ENCODE results near the gene ACOT6. TPM values are rescaled to one million over a fixed set of nuclear protein-coding genes. Genes with fewer than 3 reads are reported as not detected.
"Not testable (repeated sequence)": the region's sequence is repeated elsewhere in the genome, so short reads cannot be mapped to it uniquely, and the experiment has no call there.

ACOT6 gene
- polyA plus RNA-seq, 3 donors from 2014 or later = 0.19 TPM; not detected in 2

GRCh38 chr14:73613419-73613963 is 1.2 kb downstream of the ACOT6 start:
- H3K36me3 Mint-ChIP-seq = no peaks in the 10 kb centered on the region
- no peaks in the 10 kb centered on the region for H3K9me3 Mint-ChIP-seq
- peak overlapping the region in 3 of 6 donors; percentile 79 to 92 (median 81) for H3K27ac Mint-ChIP-seq
- DNase-seq = no peak
- H3K27me3 Mint-ChIP-seq (ENCODE audit: low read depth in 3 of 3) = no peaks in the 10 kb centered on the region
- H3K4me3 Mint-ChIP-seq = peak overlapping the region; percentile 82 to 93 (median 90)
- H3K4me1 Mint-ChIP-seq = peaks cover 5 to 10% of the 10 kb centered on the region in 2 donors

GRCh38 chr14:73616831-73617230 is 4.5 kb downstream of the ACOT6 start:
- Mint-ChIP-seq H3K4me3 (no peak overlapping the region), H3K4me1 (peaks cover 5 to 10% of the 10 kb centered on the region in 2 donors)

GRCh38 chr14:73619524-73619923 is 7.2 kb downstream of the ACOT6 start:
- H3K27me3 Mint-ChIP-seq (ENCODE audit: low read depth in 3 of 3) = peaks cover 0 to 3% (median 0%) of the 10 kb centered on the region in 3 donors
- no peak overlapping the region for H3K27ac Mint-ChIP-seq
- no peaks in the 10 kb centered on the region for H3K4me1 Mint-ChIP-seq
- no peaks in the 10 kb centered on the region for H3K9me3 Mint-ChIP-seq
- no peak for DNase-seq
- no peaks in the 10 kb centered on the region for H3K36me3 Mint-ChIP-seq
- H3K4me3 Mint-ChIP-seq = no peak overlapping the region

More at GRCh38 chr14:73616831-73617230, 4.5 kb downstream of the ACOT6 start:
- Mint-ChIP-seq H3K9me3 (no peaks in the 10 kb centered on the region), H3K36me3 (no peaks in the 10 kb centered on the region), H3K27ac (no peak overlapping the region), H3K27me3 (ENCODE audit: low read depth in 3 of 3) (peaks cover 0 to 3% (median 0%) of the 10 kb centered on the region in 3 donors)
- DNase-seq = no peak

- H3K9me3 Mint-ChIP-seq = no peaks in the 10 kb centered on the region
- no peak for DNase-seq
- H3K36me3 Mint-ChIP-seq = no peaks in the 10 kb centered on the region
- H3K4me1 Mint-ChIP-seq = no peaks in the 10 kb centered on the region
- H3K4me3 Mint-ChIP-seq = no peak overlapping the region
- no peak overlapping the region for H3K27ac Mint-ChIP-seq
- peaks cover 0 to 3% (median 0%) of the 10 kb centered on the region in 3 donors for H3K27me3 Mint-ChIP-seq (ENCODE audit: low read depth in 3 of 3)
These were observed 8.0 kb downstream of the ACOT6 start for GRCh38 chr14:73620268-73620667.

- Mint-ChIP-seq H3K4me3 (no peak overlapping the region), H3K36me3 (no peaks in the 10 kb centered on the region), H3K9me3 (no peaks in the 10 kb centered on the region), H3K27ac (no peak overlapping the region), H3K4me1 (no peaks in the 10 kb centered on the region), H3K27me3 (ENCODE audit: low read depth in 3 of 3) (peaks cover 0 to 3% (median 0%) of the 10 kb centered on the region in 3 donors)
- DNase-seq = no peak
These were observed 11.3 kb downstream of the ACOT6 start for GRCh38 chr14:73623504-73624054.

- Mint-ChIP-seq H3K27ac (no peak overlapping the region), H3K9me3 (no peaks in the 10 kb centered on the region), H3K36me3 (no peaks in the 10 kb centered on the region), H3K27me3 (ENCODE audit: low read depth in 3 of 3) (peaks cover 0 to 3% (median 0%) of the 10 kb centered on the region in 3 donors), H3K4me1 (no peaks in the 10 kb centered on the region), H3K4me3 (no peak overlapping the region)
- no peak for DNase-seq
These were observed 13.4 kb downstream of the ACOT6 start for GRCh38 chr14:73625706-73626105.

GRCh38 chr14:73627151-73627558 is 14.8 kb downstream of the ACOT6 start:
- Mint-ChIP-seq H3K9me3 (no peaks in the 10 kb centered on the region), H3K4me1 (no peaks in the 10 kb centered on the region), H3K36me3 (no peaks in the 10 kb centered on the region), H3K4me3 (no peak overlapping the region), H3K27ac (no peak overlapping the region), H3K27me3 (ENCODE audit: low read depth in 3 of 3) (no peaks in the 10 kb centered on the region)
- DNase-seq = no peak

GRCh38 chr14:73630009-73630780 is 17.9 kb downstream of the ACOT6 start:
- Mint-ChIP-seq H3K9me3 (no peaks in the 10 kb centered on the region), H3K36me3 (no peaks in the 10 kb centered on the region), H3K4me3 (no peak overlapping the region), H3K4me1 (peaks cover 5 to 7% of the 10 kb centered on the region in 2 donors), H3K27ac (peak overlapping the region in 1 of 6 donors; percentile 64), H3K27me3 (ENCODE audit: low read depth in 3 of 3) (peaks cover 0 to 7% (median 2%) of the 10 kb centered on the region in 3 donors)
- no peak for DNase-seq

GRCh38 chr14:73633116-73634010 is 21.0 kb downstream of the ACOT6 start:
- Mint-ChIP-seq H3K9me3 (no peaks in the 10 kb centered on the region), H3K4me3 (peak overlapping the region; percentile 77 to 87 (median 83)), H3K27me3 (ENCODE audit: low read depth in 3 of 3) (peaks cover 2 to 7% (median 2%) of the 10 kb centered on the region in 3 donors), H3K36me3 (no peaks in the 10 kb centered on the region), H3K27ac (peak overlapping the region in 5 of 6 donors; percentile 15 to 67 (median 32)), H3K4me1 (peaks cover 5 to 7% of the 10 kb centered on the region in 2 donors)
- peak; percentile 61 to 65 (median 63) for DNase-seq

- Mint-ChIP-seq H3K9me3 (no peaks in the 10 kb centered on the region), H3K27me3 (ENCODE audit: low read depth in 3 of 3) (peaks cover 2 to 7% (median 2%) of the 10 kb centered on the region in 3 donors), H3K27ac (no peak overlapping the region), H3K4me1 (peaks cover 5 to 7% of the 10 kb centered on the region in 2 donors), H3K4me3 (peak overlapping the region; percentile 77 to 87 (median 83)), H3K36me3 (no peaks in the 10 kb centered on the region)
- DNase-seq = peak in 1 of 3 donors; percentile 1
These were observed 21.9 kb downstream of the ACOT6 start for GRCh38 chr14:73634011-73634833.

- not testable (repeated sequence) for H3K36me3 Mint-ChIP-seq; H3K9me3 Mint-ChIP-seq; H3K27ac Mint-ChIP-seq; DNase-seq; H3K4me3 Mint-ChIP-seq; H3K27me3 Mint-ChIP-seq (ENCODE audit: low read depth in 3 of 3)
- peaks cover 7 to 10% of the 10 kb centered on the region in 2 donors for H3K4me1 Mint-ChIP-seq
These were observed 24.0 kb downstream of the ACOT6 start for GRCh38 chr14:73636355-73636754.

- DNase-seq = no peak
- Mint-ChIP-seq H3K27ac (no peak overlapping the region), H3K4me1 (peaks cover 7 to 10% of the 10 kb centered on the region in 2 donors), H3K27me3 (ENCODE audit: low read depth in 3 of 3) (peaks cover 2 to 7% (median 4%) of the 10 kb centered on the region in 3 donors), H3K9me3 (no peaks in the 10 kb centered on the region), H3K36me3 (no peaks in the 10 kb centered on the region), H3K4me3 (no peak overlapping the region)
These were observed 25.5 kb downstream of the ACOT6 start for GRCh38 chr14:73637830-73638229.

All from immature natural killer cell (primary cell).